Putamen (tissue), 1 donor: ENCODE measurements around the gene ZNF311.

ENCODE experiments used
- DNase-seq: peaks from one replicate; pipeline ENCODE4 v3.0.0-alpha.2; 2016; ENCODE audit warnings: low spot score

The ZNF311 gene

DNA sequence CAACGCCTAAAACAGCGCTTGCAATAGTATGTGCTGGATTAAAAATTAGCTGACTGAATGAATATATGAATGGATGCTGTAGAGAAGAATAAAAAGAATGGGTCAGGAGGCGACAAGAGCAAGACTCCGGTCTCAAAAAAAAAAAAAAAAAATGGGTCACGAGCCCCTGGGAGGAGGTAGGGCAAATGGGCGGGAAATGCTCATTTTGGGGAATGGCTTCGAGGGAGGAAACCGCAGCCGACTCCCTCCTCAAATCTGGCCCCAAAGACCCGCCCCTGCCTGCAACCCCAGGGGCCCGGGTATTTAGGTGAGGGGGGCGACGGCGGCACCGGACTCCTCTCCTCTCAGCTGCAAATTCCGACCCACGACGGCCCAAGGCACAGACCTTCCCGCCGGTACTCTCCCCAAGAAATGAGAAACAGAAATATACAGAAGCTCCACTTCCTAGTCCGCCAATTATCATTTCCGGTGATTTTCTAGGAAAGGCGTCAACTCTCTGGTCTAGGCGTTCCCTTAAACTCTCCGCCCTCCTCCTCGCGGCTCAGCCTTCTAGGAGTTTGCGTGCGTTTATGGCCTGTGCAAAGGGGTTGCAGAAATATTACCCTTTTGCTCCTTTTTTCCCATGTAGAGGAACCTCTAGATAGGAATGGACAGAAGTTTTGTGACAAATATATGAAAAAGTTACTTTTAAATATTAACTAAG lies at the start of gene ZNF311:
Gene ZNF311, minus strand, starts transcription at position 133 of the 703 bp plus-strand sequence. CDS start 1,361 bp downstream, outside the sequence.
- peak; percentile 55 for DNase-seq

- no peak for DNase-seq
These were observed 46.6 kb upstream of the ZNF311 start for GRCh38 chr6:29051680-29052079.

DNA sequence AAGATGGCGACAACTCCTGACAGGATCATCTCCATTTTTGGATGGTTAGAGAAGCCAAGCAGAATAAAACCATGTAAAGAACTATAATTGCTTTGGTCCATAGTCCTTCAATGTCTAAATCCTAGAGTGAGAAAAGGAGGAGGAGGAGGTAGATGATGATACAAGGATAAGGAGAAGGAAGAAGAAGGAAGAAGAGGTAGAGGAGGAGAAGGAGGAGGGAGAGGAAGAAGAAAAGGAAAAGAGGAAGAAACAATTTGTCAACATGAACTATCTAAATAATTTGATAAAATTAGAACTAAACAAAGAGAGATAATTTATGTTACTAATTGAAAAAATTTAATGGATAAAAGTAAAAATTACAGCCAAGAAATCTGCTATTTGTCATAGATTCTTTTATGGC lies 40.0 kb upstream of the ZNF311 start, which contains the start of gene OR2W1:
Gene OR2W1, minus strand, starts transcription at position 101 of the 400 bp plus-strand sequence. Its CDS starts 0 bp downstream, at position 101.
- no peak for DNase-seq

DNA sequence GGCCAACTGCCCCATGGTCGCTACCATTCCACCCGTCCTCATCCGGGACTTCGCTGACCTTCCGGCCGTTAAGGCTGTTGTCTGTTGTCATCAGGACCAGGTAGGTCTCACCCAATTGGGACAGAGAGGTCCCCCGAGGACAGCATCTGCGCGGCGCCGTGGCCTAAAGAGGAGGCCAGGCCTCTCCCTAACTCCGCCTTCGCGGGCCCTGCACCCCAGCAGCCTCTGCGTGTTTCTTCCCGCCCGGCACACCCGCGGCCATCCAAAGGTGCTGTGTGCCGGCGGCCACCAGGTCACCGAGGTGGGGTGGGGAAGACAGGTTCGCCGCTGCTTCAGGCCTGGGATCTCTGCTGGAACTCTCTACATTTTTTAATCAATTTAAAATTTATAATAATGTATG lies 30.8 kb upstream of the ZNF311 start:
- no peak for DNase-seq

DNA sequence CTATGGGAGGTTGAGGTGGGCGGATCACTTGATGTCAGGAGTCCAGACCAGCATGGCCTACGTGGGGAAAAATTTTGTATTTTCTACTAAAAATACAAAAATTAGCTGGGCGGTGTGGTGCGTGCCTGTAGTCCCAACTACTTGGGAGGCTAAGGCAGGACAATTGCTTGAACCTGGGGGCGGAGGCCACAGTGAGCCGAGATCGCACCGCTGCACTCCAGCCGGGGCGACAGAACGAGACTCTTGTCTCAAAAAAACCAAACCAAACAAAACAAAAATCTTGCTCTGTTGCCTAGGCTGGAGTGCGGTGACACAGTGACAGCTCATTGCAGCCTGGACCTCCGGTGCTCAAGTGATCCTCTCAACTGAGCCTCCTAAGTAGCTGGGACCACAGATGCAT lies 23.7 kb upstream of the ZNF311 start:
- DNase-seq, result no peak

DNA sequence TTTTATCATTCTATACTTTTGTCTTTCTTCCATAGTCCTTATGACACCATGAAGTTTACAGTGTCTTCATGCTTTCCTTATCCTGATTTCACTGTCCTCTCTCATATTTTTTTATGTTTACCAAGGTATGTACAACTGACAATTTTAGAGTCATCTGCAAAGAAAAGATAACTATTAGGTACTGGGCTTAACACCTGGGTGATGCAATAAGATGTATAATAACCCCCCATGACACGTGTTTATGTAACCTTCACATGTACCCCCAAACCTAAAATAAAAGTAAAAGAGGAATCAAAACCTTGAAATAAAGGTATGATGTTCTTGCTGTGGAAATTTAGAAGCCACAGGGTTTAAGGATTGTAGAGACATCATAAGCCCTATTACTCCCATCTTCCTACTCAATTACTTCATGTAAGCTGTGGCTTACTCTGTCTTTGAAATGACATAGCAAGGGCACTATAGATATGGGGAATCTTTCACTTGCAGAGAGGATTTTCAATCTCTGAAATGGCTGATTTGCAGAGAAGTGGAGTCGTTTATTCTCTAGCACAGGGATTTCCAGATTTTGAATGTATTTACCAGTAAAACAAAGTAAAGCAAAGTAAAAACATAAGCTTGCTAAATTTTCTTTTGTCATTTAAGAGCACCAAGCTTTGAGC lies 20.9 kb upstream of the ZNF311 start:
- no peak for DNase-seq

GRCh38 chr6:29021434-29021833 lies 16.3 kb upstream of the ZNF311 start:
- no peak for DNase-seq

GRCh38 chr6:29019629-29020028 lies 14.5 kb upstream of the ZNF311 start:
- DNase-seq, result no peak

GRCh38 chr6:29017428-29017802 lies 12.3 kb upstream of the ZNF311 start:
- no peak for DNase-seq

DNA sequence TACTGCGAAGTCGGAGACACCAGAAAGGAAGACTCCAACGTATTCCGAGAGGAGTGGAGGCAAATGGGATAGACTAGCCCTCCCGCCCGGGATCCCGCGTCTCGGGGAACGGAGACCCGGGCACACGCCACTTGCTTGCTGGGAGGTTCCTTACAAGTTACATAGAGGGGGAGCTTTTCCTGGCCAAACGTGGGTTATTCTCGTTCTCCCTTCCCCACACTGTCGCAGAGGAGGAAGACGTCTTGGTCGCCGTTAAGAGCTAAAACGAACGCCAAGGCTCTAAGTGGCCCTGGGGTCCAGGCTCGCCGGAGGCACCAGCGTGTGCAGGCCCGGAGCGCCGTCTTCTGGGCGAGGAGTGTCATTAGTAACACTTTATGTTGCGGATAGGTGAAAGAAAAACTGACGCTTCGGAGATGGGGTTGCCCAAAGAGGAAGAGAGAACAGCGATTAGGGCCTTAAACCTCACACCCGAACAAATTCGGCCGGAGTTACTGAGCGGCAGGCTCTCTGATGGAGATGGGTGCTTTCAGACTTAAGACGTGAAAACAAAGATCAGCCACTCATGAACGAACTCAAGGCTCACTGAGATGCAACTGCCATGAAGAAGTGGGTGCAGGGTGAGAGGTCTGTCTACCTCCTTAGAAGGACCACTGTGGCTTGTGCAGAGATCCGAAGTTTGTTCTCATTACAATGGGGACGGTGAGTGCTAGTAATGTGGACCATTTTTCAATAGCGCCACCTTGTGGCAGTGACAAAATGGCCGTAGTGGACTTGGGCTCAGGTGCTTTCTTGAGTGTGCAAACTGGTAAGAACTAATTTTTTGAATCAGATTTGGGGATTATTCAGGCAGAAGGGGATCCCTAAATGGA lies 11.7 kb upstream of the ZNF311 start:
- peak; percentile 35 for DNase-seq

DNA sequence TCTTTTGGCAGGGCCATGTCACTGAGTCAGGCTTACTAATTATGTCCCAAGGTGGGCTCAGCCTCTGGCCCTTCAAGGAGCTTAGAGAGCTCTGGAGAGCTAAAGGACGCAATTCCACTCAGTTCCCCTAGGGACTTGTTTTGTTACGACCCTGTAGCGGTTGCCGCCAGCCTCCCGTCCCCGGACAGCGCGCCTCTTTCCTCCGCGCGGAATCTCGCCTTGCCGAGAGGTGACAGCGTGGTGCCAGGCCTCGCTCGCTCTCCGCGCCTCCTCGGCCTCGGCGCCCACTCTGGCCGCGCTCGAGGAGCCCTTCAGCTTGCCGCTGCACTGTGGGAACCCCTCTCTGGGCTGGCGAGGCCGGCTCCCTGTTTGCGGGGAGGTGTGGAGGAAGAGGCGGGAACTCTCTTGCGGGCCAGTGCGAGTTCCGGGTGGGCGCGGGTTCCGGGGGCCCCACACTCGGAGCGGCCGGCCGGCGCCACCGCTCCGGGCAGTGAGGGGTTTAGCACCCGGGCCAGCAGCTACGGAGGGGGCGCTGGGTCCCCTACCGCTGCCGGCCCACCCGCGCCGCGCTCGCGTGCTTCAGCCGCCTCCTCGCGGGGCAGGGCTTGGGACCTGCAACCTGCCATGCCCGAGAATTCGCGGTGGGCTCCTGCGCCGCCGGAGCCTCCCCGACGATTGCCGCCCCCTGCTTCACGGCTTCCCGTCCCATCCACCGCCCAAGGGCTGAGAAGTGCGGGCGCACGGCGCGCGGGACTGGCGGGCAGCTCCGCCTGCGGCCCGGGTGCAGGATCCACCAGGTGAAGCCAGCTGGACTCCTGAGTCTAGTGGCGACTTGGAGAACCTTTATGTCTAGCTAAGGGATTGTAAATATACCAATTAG lies 9.9 kb upstream of the ZNF311 start:
- no peak for DNase-seq

DNA sequence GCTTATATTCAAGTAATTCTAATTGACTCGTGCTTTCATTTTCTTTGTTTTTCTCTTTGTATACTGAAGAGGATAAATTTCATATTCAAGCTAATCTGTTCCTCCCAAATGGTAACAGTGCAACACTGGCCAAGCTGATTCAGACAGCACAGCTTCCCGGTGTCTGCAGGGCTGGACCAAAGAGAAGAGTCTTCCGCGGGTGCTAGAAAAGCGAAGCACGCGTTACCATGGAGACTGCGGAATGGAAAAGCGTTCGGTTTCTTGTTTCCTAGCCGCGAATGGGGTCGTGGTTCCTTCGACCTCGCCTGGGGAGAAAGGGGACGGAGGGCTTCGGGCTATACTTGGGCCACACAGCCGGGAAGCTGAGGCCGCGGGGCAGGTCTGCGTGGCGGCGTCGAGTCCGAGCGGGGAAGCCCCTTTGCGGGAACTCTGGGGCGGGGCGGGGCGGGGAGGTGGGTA lies 6.2 kb upstream of the ZNF311 start:
- DNase-seq, result no peak

DNA sequence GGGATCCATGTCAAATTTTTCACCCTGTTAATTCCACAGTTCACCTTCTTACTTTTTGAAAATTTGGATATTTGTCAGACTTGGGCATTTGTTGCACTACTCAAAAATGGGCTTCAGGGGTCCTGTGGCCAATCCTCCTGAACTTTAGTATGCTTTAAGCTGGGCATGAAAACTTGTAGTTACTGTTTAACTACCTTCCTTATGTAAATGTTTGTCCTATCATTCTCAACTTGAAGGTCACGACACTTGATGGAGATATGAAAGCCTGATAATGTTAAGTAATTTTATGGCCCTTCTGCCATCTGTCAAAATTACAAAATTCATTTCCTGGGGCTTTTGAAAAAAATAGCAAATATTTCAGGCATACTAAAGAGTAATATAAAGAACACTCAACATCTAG lies 4.2 kb upstream of the ZNF311 start:
- DNase-seq, result no peak

GRCh38 chr6:29008089-29008488 lies 3.0 kb upstream of the ZNF311 start:
- no peak for DNase-seq

DNA sequence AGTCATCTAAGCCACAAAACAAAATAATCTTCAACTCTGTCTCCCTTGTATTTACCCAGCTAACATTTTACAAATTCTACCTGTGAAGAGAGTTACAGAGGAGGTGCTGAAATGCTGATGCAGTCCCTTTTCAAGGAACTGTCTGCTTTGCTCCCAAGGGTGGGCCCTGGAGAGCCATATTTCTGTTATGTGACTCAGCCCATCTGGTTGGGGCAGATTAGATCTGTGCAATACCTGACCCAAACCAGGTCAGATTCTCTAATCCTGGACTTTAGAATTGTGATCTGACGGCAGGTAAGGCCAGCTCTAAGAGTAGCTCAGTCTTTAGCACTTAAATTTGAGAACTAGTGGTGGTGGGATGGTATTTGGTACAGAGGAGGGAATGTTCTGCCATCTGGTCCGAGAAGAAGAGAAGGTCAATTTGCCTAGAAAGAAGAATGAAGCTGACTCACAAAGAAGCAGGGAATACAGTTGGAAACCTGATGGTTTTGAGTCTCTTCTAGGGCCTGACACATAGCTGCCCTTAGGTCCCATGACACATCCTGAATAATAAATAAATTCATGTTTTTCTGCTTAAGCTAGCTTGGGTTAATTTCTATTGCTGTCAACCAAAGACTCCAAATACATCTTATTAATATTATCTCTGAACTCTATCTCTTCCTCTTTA lies 8.1 kb downstream of the ZNF311 start:
- DNase-seq, result no peak

DNA sequence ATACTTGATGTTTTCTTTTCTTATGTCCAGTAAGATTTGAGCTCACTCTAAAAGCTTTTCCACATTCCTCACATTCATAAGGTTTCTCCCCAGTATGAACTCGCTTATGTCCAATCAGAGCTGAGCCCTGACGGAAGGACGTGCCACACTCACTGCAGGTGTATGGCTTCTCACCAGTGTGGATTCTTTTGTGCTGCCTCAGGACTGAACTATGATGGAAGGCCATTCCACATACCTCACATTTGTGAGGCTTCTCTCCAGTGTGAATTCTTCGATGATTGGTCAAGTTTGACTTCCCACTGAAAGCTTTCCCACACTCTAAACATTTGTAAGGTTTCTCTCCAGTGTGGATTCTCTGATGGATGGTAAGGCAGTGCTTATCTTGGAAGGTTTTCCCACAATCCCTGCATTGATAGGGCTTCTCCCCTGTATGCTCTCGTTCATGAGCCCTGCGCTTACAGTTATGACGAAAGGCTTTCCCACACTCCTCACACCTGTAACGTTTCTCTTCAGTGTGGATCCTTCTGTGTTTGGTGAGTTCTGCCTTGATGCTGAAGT lies 9.9 kb downstream of the ZNF311 start:
- no peak for DNase-seq

DNA sequence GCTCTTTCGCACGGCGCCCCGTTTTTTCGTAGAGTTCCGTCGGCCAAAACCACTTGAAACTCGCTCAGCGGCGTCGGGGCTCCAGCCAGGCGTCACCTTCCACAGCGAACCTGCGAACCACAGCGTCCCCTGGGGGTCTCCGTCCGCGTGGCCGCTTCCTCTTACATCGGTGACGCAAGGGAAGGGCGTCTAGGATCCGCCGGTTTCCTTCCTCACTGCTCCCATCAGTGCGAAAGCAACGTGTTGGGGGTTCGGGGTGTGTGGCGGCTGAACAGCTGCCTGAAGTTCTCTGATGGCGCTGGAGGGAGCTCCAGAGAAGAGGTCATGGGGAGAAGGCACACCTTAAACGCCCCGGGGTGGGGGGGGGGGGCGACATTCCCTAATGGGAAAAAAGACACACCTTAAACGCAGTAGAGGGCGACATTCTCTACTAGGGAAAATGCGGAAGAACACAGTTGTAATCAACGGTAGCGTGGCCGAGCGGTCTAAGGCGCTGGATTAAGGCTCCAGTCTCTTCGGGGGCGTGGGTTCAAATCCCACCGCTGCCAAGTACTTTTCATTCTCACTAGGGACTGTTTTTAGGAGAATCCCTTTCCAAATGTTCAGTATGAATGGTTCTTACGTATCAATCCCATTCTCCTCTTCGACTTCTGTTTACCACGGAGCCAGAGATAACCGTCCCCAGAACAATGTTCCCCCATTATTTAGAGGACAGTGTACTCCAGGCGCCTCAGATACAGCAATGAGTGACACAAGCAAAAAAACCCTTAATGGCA lies 16.4 kb downstream of the ZNF311 start:
- no peak for DNase-seq

GRCh38 chr6:28985462-28986164 lies 19.5 kb downstream of the ZNF311 start:
- DNase-seq, result peak; percentile 88

GRCh38 chr6:28983838-28984237 lies 21.3 kb downstream of the ZNF311 start:
- DNase-seq, result no peak
